GM13976 (cell line): ENCODE data around the gene LILRA1.
"Not testable (repeated sequence)": the region's sequence is repeated elsewhere in the genome, so short reads cannot be mapped to it uniquely, and the experiment has no call there.

Experiments
- DNase-seq: peaks from one replicate; pipeline ENCODE4 v3.0.0; 2012; ENCODE audit warnings: low spot score
- CTCF ChIP-seq: IDR thresholded peaks from 2 replicates; pipeline ENCODE4 v1.5.1; 2012; ENCODE audit warnings: borderline replicate concordance, mild to moderate bottlenecking; ENCODE audit not compliant: insufficient read depth; ENCODE audit errors: extremely low read depth, missing control alignments, control extremely low read depth
- in situ Hi-C: fragments of 300-500 bp; cut with MboI; formaldehyde crosslinking; loops from one replicate; pipeline ENCODE4 v1.12.0; 2022; ENCODE audit warnings: low sequenced_read_pairs, mixed read lengths, inconsistent platforms; ENCODE audit not compliant: unreplicated experiment

LILRA1 gene

GRCh38 chr19:54614726-54615125 is 21.3 kb downstream of the LILRA1 start:
- no peak for DNase-seq
- in situ Hi-C loops: no loop called here

GRCh38 chr19:54616057-54616456 is 22.6 kb downstream of the LILRA1 start:
- no peak for TF ChIP-seq CTCF
- in situ Hi-C loops: no loop called here
- no peak for DNase-seq

More at GRCh38 chr19:54614726-54615125, 21.3 kb downstream of the LILRA1 start:
- no peak for TF ChIP-seq CTCF

DNA sequence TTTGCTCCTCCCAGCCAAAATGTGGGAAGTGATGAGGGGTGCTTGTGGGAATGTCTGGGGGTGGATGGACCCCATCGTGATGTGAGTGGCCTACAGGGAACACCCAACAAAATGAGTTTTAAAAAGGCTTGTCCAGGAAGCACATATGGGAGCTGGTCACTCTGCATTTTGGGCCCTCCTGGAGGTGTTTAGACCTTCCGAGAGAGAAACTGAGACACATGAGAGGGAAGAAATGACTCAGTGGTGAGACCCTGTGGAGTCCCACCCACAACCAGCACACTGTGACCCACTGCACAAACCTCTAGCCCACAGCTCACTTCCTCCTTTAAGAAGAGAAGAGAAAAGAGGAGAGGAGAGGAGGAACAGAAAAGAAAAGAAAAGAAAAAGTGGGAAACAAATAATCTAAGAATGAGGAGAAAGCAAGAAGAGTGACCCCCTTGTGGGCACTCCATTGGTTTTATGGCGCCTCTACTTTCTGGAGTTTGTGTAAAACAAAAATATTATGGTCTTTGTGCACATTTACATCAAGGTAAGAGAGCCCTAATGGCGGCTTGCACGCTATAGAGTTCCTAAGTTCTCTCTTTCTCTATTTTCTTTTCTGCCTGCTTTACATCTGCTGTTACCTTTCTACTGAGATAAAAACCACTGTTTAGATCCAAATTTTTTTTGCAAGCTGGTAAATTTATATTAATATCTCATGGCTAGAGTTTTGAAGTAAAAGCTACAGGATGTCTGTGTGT is 23.6 kb downstream of the LILRA1 start:
- no peak for TF ChIP-seq CTCF
- DNase-seq: peak; percentile 54
- in situ Hi-C loops: no loop called here

DNA sequence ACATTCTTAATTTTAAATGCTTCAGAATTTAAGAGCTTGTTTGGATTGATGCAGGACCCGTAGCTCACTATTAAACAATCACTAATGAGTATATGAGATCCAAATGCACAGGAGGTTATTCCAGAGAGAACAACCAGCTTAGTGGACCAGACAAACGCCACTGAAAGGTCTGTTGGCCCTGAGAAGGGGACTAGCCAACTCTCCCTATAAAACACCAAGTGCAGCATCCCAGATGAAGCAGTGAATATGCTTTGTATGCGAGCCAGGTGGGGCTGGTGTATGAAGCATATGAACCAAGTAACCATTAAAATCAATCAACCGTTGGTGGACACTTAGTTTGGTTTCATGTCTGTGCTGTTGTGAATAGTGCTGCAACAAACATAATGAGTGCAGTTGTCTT is 27.0 kb downstream of the LILRA1 start:
- TF ChIP-seq CTCF: no peak
- in situ Hi-C loops: no loop called here
- no peak for DNase-seq

DNA sequence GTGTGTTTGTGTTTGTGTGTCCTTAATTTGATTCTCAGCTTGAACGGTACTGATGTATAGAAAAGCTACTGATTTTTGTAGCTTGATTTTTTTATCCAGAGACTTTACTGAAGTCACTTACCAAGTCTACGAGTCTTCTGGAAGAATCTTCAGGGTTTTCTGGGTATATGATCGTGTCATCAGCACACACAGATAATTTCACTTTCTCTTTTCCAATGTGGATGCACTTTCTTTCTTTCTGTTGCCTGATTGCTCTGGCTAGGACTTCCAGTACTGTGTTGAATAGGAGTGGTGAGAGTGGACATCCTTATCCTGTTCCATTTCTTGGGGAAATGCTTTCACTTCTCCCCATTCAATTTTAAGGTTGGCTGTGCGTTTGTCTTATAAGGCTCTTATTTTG is 29.0 kb downstream of the LILRA1 start:
- in situ Hi-C loops: no loop called here
- DNase-seq: no peak
- TF ChIP-seq CTCF: no peak

DNA sequence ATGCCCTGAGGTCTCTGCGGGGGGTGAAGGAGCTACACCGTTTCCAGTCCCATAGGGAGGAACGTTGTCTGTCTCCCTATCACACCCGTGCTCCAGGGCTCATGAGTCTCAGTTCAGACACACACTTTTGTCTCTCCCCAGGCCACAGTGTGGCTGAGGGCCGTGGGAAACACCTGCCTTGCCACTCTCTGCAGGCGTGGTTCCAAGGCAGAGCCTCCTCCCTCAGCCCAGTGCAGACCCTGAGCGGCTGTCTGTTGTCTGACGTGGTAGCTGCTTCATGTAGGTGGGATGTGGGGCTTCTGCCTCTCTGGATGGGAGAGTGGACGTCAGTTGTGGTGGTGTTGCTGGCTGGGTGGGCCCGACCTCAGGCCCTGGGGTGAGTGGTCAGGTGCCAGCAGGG is 30.8 kb downstream of the LILRA1 start:
- DNase-seq, in situ Hi-C loops: not testable (repeated sequence)

GRCh38 chr19:54624934-54625730 is 31.7 kb downstream of the LILRA1 start:
- in situ Hi-C loops, DNase-seq: not testable (repeated sequence)
